ENCODE measurements around the gene MRPL23. TPM values are rescaled to one million over a fixed set of nuclear protein-coding genes. Genes with fewer than 3 reads are reported as not detected.
"Not testable (repeated sequence)": the region's sequence is repeated elsewhere in the genome, so short reads cannot be mapped to it uniquely, and the experiment has no call there.

The MRPL23 gene
- total RNA-seq, 1 experiment from 2014 or later, result 73.2 TPM

GRCh38 chr11:1932681-1933080 lies 14.5 kb upstream of the MRPL23 start:
- no peak for DNase-seq (ENCODE audit: low read depth)

- DNase-seq (ENCODE audit: low read depth), result no peak
Measured at GRCh38 chr11:1933416-1934334, 13.5 kb upstream of the MRPL23 start.

DNA sequence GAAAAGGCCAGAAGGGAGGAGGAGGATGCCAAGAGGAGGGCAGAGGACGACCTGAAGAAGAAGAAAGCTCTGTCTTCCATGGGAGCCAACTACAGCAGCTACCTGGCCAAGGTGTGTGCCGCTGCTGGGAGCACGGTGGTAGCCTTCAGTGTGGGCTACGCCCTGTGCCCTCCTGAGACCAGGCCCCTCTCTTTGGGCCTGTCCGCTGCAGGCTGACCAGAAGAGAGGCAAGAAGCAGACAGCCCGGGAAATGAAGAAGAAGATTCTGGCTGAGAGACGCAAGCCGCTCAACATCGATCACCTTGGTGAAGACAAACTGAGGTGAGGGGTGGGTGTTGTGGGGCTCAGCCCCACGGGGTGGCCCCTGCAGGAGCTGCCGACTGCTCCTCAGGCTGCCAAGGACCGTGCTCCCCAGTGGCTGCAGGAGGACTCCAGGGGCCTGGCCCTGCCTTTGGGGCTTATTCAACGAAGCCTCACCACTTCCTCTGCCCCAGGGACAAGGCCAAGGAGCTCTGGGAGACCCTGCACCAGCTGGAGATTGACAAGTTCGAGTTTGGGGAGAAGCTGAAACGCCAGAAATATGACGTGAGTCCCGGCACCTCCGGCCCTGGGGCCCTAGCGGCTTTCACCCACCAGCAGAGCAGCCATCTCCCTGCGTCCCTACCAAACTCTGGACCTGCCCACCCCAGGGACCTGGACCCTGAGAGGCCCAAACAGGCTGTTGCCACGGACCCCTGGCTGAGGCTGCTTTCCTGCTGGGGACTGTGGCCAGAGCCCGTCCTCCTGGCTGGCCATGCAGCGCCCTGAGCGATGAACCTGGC lies 12.6 kb upstream of the MRPL23 start:
- no peak for DNase-seq (ENCODE audit: low read depth)

DNA sequence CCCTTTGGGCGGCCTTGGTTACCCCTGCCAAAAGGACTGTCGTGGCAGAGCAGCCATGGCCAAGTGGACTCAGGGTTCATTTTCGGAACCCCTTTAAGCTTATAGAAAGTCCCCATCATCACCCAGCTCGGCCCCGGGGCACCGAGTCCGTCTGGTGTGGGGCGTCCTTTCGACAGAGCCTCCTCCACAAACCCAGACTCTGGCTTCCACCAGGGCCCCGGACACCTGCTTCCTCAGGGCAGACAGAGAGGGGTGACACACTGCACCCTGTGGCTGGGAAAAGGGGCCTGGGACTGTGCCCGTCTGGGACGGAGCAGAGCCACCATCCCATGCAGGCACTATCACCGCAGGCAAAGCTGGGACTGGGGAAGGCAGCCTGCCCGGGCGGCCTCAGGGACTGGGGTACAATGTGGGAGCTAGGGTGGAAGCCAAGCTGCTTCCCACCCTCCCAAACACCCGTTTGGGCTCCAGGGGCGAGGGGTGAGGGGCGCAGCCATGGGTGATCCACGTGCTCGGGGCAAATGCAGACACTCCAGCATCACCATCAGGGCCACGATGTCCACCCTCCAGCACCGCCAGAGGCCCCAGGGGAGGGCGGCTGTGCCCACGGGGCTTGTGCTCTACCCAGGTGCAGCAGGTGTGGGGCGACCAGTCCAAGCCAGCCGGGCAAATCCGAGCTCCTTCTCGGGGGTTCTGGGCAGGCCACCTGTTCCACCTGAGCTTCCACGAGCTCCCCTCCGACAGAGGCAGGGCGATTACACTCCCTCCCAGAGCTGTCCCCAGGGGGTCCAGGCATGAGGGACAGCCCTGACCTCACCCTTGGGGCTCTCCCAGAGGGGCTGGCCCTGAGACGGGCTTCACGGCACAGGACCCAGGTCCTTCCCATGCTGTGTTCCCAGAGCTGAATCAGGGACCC lies 11.7 kb upstream of the MRPL23 start:
- no peak for DNase-seq (ENCODE audit: low read depth)

GRCh38 chr11:1936072-1936780 lies 10.9 kb upstream of the MRPL23 start:
- DNase-seq (ENCODE audit: low read depth), result no peak

DNA sequence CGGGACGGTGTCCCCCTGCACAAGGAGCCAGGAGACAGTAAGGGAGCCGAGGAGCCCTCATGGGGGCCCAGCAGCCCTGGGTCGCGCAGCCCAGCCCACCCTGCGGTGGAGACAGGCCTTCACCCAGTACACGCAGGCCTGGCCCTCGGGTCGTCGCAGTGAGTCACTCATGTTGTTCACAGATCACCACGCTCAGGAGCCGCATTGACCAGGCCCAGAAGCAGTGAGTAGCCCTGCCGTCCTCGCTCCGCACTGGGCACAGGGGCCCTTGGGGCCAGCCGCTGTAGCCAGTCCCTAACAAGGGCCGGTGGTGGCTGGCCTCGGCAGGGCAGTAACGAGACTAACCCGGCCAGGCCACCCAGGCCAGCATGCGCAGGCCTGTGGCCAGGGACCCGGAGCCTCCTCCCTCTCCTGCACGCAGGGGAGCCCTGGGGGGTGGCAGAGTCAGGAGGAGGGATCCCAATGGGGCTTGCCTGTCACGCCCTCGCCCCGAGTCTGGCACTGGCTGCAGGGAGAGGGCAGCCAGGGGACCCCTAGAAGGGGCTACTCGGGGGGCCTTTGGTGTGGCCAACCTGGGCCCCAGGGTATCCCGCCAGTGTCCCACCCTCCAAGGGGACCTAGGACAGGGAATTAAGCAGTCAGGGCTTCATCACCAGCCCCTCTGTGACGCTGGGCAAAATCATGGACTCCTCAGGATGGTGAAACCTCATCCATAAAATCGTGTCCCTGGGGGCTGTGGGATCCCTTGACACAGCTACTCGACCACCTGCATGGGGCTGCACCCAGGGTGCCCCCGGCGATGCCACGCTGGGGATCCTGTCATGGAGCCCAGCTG lies 10.1 kb upstream of the MRPL23 start:
- DNase-seq (ENCODE audit: low read depth), result no peak

GRCh38 chr11:1937616-1938342 lies 9.4 kb upstream of the MRPL23 start:
- DNase-seq (ENCODE audit: low read depth), result no peak

DNA sequence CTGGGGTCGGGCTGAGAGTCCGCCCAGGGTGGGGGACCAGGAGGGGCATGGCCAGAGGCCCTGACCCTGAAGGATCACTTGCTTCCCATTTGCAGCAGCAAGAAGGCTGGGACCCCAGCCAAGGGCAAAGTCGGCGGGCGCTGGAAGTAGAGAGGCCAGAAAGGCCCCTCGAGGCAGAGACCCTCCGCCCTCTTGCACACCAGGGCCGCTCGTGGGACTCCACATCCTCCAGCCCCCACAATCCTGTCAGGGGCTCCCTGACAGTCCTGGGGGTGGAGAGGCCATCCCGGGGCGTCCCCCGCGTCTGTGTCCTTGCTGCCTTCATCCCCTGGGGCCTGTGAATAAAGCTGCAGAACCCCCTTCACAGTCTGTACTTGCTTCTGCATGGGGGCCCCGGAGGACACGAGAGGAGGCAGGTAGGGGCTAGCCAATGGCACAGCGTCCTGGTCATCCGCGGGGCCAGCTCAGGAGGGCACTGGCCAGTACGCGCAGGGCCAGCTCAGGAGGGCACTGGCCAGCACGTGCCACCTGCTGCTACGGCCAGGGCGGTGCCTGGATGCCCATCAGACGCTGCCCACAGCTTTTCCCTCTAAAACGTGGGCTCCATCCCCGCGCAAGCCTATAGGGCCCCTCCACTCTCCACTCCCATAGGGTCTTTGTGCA lies 8.7 kb upstream of the MRPL23 start:
- DNase-seq (ENCODE audit: low read depth), result no peak

- no peak for DNase-seq (ENCODE audit: low read depth)
Measured at GRCh38 chr11:1939006-1939625, 8.0 kb upstream of the MRPL23 start.

DNA sequence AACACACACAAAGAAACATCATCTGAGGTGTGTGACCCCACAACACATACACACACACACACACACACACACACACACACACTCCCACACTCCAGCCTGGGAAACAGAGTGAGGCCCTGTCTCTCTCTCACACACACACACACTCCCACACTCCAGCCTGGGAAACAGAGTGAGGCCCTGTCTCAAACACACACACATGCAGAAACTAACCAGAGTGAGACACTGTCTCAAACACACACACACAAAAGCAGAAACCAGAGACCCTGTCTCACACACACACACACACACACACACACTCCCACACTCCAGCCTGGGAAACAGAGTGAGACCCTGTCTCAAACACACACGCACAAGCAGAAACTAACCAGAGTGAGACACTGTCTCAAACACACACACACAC lies 7.3 kb upstream of the MRPL23 start:
- not testable (repeated sequence) for DNase-seq (ENCODE audit: low read depth)

DNA sequence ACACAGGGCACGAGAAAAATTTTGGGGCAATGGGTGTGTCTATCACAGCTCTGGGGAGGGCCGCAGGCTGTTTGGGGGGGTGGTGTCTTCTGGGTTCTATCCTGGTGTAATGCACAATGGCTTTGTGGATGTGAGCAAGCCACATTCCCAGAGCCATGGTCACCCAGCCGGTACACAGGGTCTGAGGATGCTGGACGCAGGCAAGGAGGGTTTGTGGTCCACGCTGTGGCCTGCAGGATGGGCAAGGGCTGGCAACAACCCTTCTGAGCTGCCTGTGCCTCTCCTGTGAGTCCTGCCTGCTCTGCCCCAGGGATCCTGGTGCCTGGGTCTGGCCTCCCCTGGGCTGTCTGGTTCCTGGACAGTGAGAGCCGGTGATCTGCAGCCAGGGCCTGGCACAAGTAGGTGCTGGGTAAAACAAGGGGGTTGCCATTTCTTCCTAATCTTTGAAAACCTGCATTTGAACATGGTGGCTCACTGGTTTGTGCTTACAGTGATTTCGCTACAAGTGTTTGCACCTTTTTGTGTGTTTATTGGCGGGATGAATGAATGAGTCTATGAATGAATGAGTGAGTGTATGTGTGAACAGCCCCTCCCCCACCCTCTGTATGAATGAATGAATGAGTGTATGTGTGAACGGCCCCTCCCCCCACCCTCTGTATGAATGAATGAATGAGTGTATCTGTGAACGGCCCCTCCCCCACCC lies 4.4 kb upstream of the MRPL23 start:
- no peak for DNase-seq (ENCODE audit: low read depth)

DNA sequence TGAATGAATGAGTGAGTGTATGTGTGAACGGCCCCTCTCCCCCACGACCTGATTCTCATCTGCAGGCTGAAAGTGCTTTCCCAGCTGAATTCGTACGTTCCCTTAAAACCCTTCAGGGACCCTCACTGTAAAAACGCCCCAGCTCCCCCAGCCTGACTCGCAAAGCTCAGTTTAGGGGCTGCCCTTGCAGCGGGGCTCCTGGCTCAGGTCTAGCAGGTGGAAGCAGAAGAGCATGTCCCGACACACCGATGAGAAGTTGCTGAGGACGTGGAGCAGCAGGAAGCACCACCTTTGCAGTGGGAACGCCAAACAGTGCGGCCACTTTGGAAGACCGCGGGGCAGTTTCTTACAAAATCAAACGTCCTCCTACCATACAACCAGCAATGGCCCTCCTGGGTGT lies 3.6 kb upstream of the MRPL23 start:
- DNase-seq (ENCODE audit: low read depth), result no peak

DNA sequence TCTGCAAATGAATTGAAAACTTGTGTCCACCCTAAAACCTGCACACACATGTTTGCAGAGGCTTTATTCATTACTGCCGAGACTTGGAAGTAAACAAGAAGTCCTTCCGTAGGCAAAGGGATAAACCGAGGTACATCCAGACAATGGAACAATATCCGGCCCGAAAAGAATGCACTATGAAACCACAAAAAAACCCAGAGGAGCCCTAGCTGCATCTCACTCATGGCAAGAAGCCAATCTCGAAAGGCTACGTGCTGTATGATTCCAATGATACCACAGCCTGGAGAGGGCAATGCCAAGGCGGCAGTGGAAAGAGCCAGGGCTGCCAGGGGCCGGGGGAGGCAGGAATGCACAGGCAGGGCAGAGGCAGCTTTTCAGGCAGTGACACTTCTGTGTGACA lies 3.2 kb upstream of the MRPL23 start:
- DNase-seq (ENCODE audit: low read depth), result peak; percentile 63

GRCh38 chr11:1947592-1948237 lies 583 bp downstream of the MRPL23 start:
- no peak for DNase-seq (ENCODE audit: low read depth)

GRCh38 chr11:1948389-1948788 lies 1.3 kb downstream of the MRPL23 start:
- DNase-seq (ENCODE audit: low read depth), result no peak

GRCh38 chr11:1949302-1949701 lies 2.2 kb downstream of the MRPL23 start:
- DNase-seq (ENCODE audit: low read depth), result no peak

- DNase-seq (ENCODE audit: low read depth), result no peak
Measured at GRCh38 chr11:1949922-1950321, 2.8 kb downstream of the MRPL23 start.
